Urinary bladder (tissue), 4 donors: ENCODE results near the gene ACY1. TPM values are rescaled to one million over a fixed set of nuclear protein-coding genes. Genes with fewer than 3 reads are reported as not detected.
"Not testable (repeated sequence)": the region's sequence is repeated elsewhere in the genome, so short reads cannot be mapped to it uniquely, and the experiment has no call there.

Source experiments
- DNase-seq: peaks from one replicate; pipeline ENCODE4 v3.0.0-alpha.2; 2015; ENCODE audit errors: extremely low spot score
- H3K27ac ChIP-seq: one replicate; pipeline ENCODE4 v1.5.1; 2013; ENCODE audit warnings: low read depth, mild to moderate bottlenecking, moderate library complexity
- H3K36me3 ChIP-seq: one replicate; pipeline ENCODE4 v1.6.1; 2013; ENCODE audit warnings: mild to moderate bottlenecking, moderate library complexity; ENCODE audit not compliant: insufficient read depth
- H3K4me1 ChIP-seq: one replicate; pipeline ENCODE4 v1.6.1; 2013; ENCODE audit warnings: mild to moderate bottlenecking, moderate library complexity; ENCODE audit not compliant: insufficient read depth
- H3K4me3 ChIP-seq: one replicate; pipeline ENCODE4 v1.5.1; 2013; ENCODE audit warnings: low read depth, low read length
- WGBS: extraction: QIAGEN DNeasy Blood & Tissue Kit; methylation state at CpG from one replicate; pipeline ENCODE4 v1.1.7; 2013; 5-methylcytosine and 5-hydroxymethylcytosine counted together
- polyA plus RNA-seq: library from polyadenylated mRNA; stranded (reverse); fragments of 200-250 nt; gene quantifications from one replicate; pipeline ENCODE4 v1.2.3, GENCODE V29; 2013
- total RNA-seq: library from RNA; depleted of rRNA; stranded (reverse); fragments of >200 nt; gene quantifications from one replicate; pipeline ENCODE4 v1.2.3, GENCODE V29; 2014
- donor health status: healthy with polysubstance abuse.
- donor health status: healthy.

Gene ACY1
- total and polyA plus RNA-seq, 2 donors = 10.6 to 20.0 TPM

DNA sequence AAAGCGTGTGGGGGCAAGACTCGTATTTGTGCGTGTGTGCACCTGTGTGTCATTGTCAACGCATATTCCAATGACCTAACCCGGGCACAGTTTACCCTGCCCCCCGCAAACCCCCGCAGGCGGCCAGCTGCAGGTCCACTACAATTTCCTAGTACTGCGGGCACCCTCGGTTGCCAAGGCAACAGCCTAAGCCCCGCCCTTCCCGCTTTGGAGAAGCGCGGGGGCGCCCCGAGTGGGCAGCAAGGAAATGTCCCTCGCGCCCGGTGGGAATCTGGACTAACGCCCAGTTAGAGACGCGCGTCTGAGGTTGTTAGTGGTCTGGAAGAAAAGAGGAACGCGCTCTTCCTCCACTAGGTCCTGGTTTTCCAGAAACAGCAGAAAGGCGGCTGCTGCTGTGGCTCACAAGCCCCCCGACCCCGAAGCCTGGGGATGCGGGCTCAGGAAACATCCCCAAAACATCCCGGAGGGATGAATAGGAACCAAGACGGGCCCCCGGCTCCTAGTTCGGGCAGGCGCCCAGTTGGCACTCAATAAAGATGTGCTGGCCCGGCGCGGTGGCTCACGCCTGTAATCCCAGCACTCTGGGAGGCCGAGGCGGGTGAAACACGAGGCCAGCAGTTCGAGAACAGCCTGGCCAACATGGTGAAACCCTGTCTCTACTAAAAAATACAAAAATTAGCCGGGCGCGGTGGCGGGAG, 7.3 kb upstream of the ACY1 start:
- no peak for DNase-seq
- H3K36me3 ChIP-seq = no peaks in the 10 kb centered on the region
- no peak overlapping the region for H3K4me3 ChIP-seq
- H3K27ac ChIP-seq = peak overlapping the region; percentile 51
- no peaks in the 10 kb centered on the region for H3K4me1 ChIP-seq
- 26% methylated on average over 46 of the region's 46 CpGs for WGBS

DNA sequence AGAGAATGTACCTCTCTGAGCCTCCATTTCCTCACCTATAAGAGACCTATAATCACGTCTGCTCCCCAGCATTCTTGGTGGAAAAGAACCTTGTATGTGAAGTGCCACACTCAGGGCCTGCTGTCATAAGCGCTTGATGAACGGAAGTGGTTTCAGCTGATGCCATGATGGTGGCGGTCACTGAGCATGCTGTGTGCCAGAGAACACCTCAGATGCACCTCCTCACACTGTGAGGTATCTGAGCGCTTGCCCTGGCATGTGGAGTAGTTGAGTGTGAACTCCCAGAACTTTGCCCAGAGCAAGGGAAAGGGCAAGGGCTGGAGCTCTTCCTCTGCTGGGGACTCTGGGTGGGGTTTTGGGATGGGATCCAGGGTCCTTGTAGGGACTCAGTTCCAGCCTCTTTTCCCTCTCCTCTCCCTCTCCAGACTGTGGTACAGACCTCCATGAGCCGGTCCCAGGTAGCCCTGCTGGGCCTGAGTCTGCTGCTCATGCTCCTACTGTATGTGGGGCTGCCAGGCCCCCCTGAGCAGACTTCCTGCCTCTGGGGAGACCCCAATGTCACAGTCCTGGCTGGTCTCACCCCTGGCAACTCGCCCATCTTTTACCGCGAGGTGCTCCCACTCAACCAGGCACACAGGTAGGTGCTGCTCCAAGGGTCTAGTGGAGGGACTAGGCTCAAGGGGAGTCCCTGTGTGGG, 5.7 kb upstream of the ACY1 start:
- H3K27ac ChIP-seq = no peak overlapping the region
- DNase-seq = no peak
- no peaks in the 10 kb centered on the region for H3K36me3 ChIP-seq
- H3K4me1 ChIP-seq = no peaks in the 10 kb centered on the region
- 90% methylated on average over 9 of the region's 9 CpGs for WGBS
- no peak overlapping the region for H3K4me3 ChIP-seq

DNA sequence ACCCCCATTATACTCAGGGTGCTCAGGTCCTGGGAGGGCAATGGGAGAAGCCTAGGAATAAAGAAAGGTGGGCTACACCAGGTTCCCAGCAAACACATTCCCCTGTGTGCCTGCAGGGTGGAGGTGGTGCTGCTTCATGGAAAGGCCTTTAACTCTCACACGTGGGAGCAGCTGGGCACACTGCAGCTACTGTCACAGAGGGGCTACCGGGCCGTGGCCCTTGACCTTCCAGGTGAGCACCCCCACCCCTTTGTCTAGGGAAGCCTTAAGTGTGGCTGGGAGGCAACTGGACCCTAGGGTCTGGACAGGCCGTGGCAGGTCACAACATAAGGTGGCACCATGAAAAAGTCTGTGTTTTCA, 5.2 kb upstream of the ACY1 start:
- no peak overlapping the region for H3K4me3 ChIP-seq

DNA sequence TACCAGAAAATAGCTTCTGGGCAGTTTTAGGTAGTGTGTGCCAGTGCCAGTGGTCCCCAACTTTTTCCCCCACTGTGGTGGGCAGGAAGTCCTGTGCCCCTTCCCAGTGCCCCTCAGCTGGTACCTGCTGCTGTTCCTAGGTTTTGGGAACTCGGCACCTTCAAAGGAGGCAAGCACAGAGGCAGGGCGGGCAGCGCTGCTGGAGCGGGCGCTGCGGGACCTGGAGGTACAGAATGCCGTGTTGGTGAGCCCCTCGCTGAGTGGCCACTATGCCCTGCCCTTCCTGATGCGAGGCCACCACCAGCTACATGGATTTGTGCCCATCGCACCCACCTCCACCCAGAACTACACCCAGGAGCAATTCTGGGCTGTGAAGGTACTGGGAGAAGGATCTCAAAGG, 3.1 kb upstream of the ACY1 start:
- DNase-seq = no peak
- Histone ChIP-seq H3K4me3 (no peak overlapping the region), H3K27ac (no peak overlapping the region), H3K36me3 (no peaks in the 10 kb centered on the region), H3K4me1 (no peaks in the 10 kb centered on the region)
- 96% methylated on average over 10 of the region's 10 CpGs for WGBS

More for the DNA sequence above, 5.2 kb upstream of the ACY1 start:
- no peaks in the 10 kb centered on the region for H3K36me3 ChIP-seq
- no peak for DNase-seq
- H3K27ac ChIP-seq = no peak overlapping the region
- 78% methylated on average over 4 of the region's 4 CpGs for WGBS
- no peaks in the 10 kb centered on the region for H3K4me1 ChIP-seq

DNA sequence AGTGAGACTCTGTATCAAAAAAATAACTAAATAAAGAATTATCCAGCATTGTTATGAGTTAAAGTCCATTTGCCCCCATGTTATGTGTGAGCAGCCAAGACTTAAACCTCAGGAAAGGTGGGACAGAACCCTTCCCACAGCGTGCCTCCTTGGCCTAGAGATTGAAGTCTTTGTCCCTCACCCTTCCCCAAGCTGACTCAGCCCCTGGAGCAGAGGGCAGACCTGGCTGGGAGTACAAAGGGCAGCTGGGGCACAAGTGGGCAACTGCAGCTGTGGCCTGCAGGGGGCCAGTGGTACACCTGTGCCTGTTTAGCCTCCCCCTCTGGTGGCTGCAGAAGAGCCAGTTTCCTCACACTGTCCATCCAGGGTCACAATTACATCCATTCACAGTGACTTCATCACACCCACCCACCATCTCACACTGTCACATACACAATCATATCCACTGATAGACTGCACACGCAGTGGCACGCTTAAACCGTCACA, 940 bp upstream of the ACY1 start:
- no peak for DNase-seq
- Histone ChIP-seq H3K4me1 (no peaks in the 10 kb centered on the region), H3K4me3 (peak overlapping the region; percentile 42), H3K27ac (peak overlapping the region; percentile 97), H3K36me3 (no peaks in the 10 kb centered on the region)
- 9% methylated on average over 4 of the region's 4 CpGs for WGBS

DNA sequence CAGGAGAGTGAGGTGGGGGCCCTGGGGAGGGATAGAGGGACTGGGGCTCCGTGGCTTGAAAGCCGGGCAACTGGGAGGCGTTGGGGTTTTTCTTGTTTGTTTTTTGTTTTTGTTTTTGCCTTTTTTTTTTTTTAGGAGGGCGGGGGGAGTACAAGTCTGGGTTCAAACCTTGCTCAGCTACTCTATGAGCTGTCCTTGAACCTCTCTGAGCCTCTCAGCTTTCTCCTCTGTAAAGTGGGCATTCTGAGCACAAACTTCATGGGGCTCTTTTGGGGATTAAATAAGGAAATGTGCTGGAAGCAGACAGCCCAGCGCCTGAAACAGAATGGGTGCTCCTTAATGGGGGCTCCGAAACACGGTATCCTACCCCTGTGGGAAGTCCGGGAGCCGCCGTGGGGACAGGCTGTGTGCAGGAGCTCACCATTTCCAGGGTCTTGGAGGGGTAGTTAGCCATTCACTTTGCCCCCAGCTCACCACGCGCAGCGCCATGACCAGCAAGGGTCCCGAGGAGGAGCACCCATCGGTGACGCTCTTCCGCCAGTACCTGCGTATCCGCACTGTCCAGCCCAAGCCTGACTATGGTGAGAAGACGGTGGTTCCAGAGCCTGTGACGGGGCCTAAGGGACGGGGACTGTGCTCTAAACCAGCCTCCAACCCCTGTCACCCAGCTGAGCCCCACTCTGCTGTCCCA, 388 bp downstream of the ACY1 start:
- H3K27ac ChIP-seq = peak overlapping the region; percentile 97
- WGBS = 68% methylated on average over 22 of the region's 22 CpGs
- H3K4me1 ChIP-seq = no peaks in the 10 kb centered on the region
- no peaks in the 10 kb centered on the region for H3K36me3 ChIP-seq
- H3K4me3 ChIP-seq = peak overlapping the region; percentile 42
- no peak for DNase-seq

DNA sequence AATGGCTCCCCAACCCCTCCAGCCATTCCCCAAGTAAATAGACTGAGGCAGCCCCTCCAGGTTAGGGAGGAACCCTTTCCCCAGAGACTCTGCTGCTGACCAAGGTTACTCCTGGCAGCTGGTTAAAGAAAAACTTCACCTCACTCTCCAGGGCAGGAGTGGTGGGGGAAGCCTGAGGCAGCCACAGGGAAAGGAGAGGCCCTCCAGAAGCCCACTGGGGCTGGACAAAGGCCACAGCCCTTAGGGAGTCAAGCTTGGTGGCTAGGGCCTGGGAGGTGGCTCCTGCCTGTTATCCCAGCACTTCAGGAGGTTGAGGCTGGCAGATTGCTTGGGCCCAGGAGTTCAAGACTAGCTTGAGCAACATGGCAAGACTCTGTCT, 923 bp downstream of the ACY1 start:
- H3K27ac ChIP-seq = peak overlapping the region; percentile 97
- H3K4me3 ChIP-seq = no peak overlapping the region
- DNase-seq = no peak
- no peaks in the 10 kb centered on the region for H3K4me1 ChIP-seq
- no peaks in the 10 kb centered on the region for H3K36me3 ChIP-seq

DNA sequence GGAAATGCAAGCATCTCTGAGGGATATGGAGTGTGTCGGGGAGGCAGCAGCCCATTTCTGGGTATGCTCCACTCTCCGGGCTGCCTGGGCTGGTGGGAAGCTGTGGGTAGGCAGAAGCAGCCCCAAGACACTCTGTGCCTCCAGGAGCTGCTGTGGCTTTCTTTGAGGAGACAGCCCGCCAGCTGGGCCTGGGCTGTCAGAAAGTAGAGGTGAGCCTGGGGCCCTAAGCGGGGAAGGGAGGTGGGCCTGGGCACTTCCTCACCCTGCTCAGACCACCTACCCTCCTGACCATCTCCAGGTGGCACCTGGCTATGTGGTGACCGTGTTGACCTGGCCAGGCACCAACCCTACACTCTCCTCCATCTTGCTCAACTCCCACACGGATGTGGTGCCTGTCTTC, 1.7 kb downstream of the ACY1 start:
- no peak for DNase-seq
- WGBS = 82% methylated on average over 6 of the region's 6 CpGs
- Histone ChIP-seq H3K27ac (no peak overlapping the region), H3K4me3 (no peak overlapping the region), H3K36me3 (no peaks in the 10 kb centered on the region), H3K4me1 (no peaks in the 10 kb centered on the region)

DNA sequence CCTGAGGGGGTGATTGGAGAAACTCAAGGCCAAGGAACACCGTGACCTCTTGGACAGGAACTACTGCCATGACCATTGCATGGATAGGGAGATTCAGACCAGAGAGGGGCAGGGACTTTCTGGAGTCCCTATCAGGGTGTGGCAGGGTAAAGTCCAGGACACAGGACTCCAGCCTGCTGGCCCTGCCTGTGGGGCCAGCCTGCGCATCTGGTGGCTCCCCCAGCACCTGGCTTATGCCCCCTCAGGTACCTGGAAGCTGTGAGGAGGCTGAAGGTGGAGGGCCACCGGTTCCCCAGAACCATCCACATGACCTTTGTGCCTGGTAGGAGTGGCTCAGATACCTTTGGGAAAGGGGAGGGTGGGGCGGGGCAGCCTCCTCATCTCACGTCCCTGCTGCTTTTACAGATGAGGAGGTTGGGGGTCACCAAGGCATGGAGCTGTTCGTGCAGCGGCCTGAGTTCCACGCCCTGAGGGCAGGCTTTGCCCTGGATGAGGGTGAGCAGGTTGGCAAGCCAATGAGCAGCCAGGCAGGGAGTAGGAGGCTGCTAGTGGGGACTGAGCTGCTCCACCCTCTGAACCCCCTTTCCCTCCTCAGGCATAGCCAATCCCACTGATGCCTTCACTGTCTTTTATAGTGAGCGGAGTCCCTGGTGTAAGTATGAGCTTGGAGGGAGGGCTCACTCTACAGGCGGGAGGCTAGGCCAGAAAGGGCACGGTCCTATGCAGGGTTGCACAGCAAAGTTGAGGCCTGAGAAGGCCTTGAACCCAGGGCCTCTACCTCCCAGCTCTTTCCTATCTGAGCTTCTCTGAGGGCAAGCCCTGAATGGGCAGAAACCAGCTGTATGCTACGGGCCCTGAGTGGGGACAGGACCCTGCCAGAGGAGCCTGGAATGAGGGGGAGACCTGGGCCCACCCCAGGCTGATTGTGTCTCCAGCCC, 2.9 kb downstream of the ACY1 start:
- H3K27ac ChIP-seq = no peak overlapping the region
- H3K4me1 ChIP-seq = no peaks in the 10 kb centered on the region
- no peak overlapping the region for H3K4me3 ChIP-seq
- H3K36me3 ChIP-seq = no peaks in the 10 kb centered on the region
- no peak for DNase-seq
- 78% methylated on average over 12 of the region's 12 CpGs for WGBS

DNA sequence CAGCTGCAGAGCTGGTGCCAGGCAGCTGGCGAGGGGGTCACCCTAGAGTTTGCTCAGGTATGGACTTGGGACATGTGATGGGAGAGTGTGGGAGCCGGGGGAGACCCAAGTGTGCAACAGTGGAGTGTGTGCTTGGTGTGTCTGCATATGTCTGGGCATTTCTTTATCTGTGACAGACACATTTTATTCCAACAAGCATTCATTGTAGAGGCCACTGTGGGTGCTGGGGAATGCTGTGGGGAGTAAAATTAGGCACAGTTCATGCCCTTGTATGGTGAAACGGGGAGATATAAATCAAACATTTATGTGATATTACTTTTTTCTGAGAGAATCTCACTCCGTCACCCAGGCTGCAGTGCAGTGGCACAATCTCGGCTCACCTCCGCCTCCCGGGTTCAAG, 4.2 kb downstream of the ACY1 start:
- no peaks in the 10 kb centered on the region for H3K36me3 ChIP-seq
- no peaks in the 10 kb centered on the region for H3K4me1 ChIP-seq
- H3K4me3 ChIP-seq = no peak overlapping the region
- 88% methylated on average over 7 of the region's 7 CpGs for WGBS
- no peak for DNase-seq
- H3K27ac ChIP-seq = no peak overlapping the region

DNA sequence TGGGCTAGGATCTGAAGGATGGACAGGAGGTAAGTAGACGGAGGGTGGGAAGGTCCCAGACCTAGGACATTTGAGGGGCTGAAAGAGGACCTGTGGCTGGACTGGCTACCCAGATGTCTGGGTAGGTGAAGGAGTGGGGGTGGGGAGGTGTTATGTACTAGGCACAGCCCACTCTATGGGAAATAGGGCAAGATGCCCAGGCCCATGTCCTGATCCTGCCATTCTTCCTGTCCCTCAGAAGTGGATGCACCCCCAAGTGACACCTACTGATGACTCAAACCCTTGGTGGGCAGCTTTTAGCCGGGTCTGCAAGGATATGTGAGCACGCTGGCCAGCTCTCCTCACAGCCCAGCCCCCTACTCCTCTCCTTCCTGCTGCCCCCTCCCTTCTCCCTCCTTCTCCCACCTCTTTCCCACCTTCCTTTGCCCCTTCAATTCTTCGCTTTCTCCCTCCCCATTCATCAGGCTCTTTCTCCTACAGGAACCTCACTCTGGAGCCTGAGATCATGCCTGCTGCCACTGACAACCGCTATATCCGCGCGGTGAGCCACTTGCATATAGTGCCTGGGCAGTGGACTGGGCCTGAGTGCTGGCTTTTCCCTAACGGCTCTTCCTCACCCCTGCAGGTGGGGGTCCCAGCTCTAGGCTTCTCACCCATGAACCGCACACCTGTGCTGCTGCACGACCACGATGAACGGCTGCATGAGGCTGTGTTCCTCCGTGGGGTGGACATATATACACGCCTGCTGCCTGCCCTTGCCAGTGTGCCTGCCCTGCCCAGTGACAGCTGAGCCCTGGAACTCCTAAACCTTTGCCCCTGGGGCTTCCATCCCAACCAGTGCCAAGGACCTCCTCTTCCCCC, 5.2 kb downstream of the ACY1 start:
- Histone ChIP-seq H3K4me1 (peaks cover 2% of the 10 kb centered on the region), H3K36me3 (no peaks in the 10 kb centered on the region), H3K4me3 (no peak overlapping the region), H3K27ac (no peak overlapping the region)
- no peak for DNase-seq
- WGBS = 79% methylated on average over 15 of the region's 15 CpGs

DNA sequence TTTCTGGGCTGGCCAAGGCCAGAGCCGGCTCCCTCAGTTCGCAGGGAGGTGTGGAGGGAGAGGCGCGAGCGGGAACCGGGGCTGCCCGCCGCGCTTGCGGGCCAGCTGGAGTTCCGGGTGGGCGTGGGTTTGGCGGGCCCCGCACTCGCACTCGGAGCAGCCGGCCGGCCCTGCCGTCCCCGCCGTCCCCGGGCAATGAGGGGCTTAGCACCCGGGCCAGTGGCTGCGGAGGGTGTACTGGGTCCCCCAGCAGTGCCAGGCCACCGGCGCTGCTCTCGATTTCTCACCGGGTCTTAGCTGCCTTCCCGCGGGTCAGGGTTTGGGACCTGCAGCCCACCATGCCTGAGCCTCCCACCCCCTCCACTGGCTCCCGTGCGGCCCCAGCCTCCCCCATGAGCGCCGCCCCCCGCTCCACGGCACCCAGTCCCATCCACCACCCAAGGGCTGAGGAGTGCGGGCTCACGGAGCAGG, 7.2 kb downstream of the ACY1 start:
- not testable (repeated sequence) for H3K27ac ChIP-seq, H3K4me3 ChIP-seq, H3K4me1 ChIP-seq, H3K36me3 ChIP-seq, DNase-seq
- WGBS = 69% methylated on average over 38 of the region's 38 CpGs
